IMR-90 (cell line): ENCODE data around the gene ACTR3C. TPM values are rescaled to one million over a fixed set of nuclear protein-coding genes. Genes with fewer than 3 reads are reported as not detected.

Source experiments
- ATAC-seq: fragments of 200-7000 bp; cut with Tn5 transposase; 2 replicates; pipeline ENCODE4 v1.9.1; 2020; ENCODE audit warnings: low read depth, mild to moderate bottlenecking, moderate library complexity
- BruUV-seq: library from RNA; stranded (reverse); fragments of 400-500 nt; replicated peaks from 2 replicates; lab custom pipeline; 2021; lab: Mats Ljungman, UMichigan
- CTCF ChIA-PET: fragments of 300-600 bp; formaldehyde crosslinking; extraction: SDS; loops from one replicate; lab custom pipeline; 2021; ENCODE audit warnings: antibody characterized with exemption; lab: Yijun Ruan, JAX
- POLR2A ChIA-PET: fragments of 300-600 bp; sonication (Branson Sonifier 250); formaldehyde crosslinking; loops from one replicate; lab custom pipeline; 2022; ENCODE audit warnings: antibody characterized with exemption; ENCODE audit not compliant: unreplicated experiment; lab: Charles Lee
- DNase-seq: peaks from one replicate; pipeline ENCODE4 v3.0.0; 2013
- H2AFZ ChIP-seq: replicated peaks from 2 replicates; pipeline ENCODE3; 2013; ENCODE audit warnings: low read length, mild to moderate bottlenecking; ENCODE audit not compliant: poor library complexity
- H2AK5ac ChIP-seq: 2 replicates; pipeline ENCODE4 v1.6.1; 2013; ENCODE audit warnings: low read depth, low read length, inconsistent platforms
- H2AK9ac ChIP-seq: replicated peaks from 2 replicates; pipeline ENCODE3; 2013; ENCODE audit warnings: mild to moderate bottlenecking, low read depth, low read length, moderate library complexity; ENCODE audit not compliant: poor library complexity
- H2BK120ac ChIP-seq: 2 replicates; pipeline ENCODE4 v1.6.1; 2013; ENCODE audit warnings: low read depth, low read length, inconsistent platforms
- H2BK15ac ChIP-seq: 3 replicates; pipeline ENCODE4 v1.6.1; 2013; ENCODE audit warnings: low read depth, low read length, inconsistent platforms
- H2BK20ac ChIP-seq: 2 replicates; pipeline ENCODE4 v1.6.1; 2013; ENCODE audit warnings: low read depth, mild to moderate bottlenecking, inconsistent platforms, low read length, moderate library complexity
- H2BK5ac ChIP-seq: 2 replicates; pipeline ENCODE4 v1.6.1; 2013; ENCODE audit warnings: mild to moderate bottlenecking, low read depth, low read length, inconsistent platforms; ENCODE audit not compliant: poor library complexity, severe bottlenecking
- H3K14ac ChIP-seq: replicated peaks from 2 replicates; pipeline ENCODE4 v1.6.1; 2013; ENCODE audit warnings: low read depth, low read length, inconsistent platforms
- H3K18ac ChIP-seq: 2 replicates; pipeline ENCODE4 v1.6.1; 2013; ENCODE audit warnings: low read depth, low read length, control low read depth
- H3K23ac ChIP-seq: 2 replicates; pipeline ENCODE4 v1.6.1; 2013; ENCODE audit warnings: low read depth, low read length, inconsistent platforms
- H3K27ac ChIP-seq: 2 replicates; pipeline ENCODE4 v1.5.1; 2013; ENCODE audit warnings: mild to moderate bottlenecking, control low read depth, low read length; ENCODE audit not compliant: insufficient read depth
- H3K27me3 ChIP-seq: 2 replicates; pipeline ENCODE4 v1.6.1; 2013; ENCODE audit warnings: low read length; ENCODE audit not compliant: control insufficient read depth, insufficient read depth
- H3K36me3 ChIP-seq: 2 replicates; pipeline ENCODE4 v1.6.1; 2013; ENCODE audit warnings: low read length, mixed read lengths; ENCODE audit not compliant: control insufficient read depth, insufficient read depth
- H3K4ac ChIP-seq: 2 replicates; pipeline ENCODE4 v1.6.1; 2013; ENCODE audit warnings: low read depth, low read length, inconsistent platforms
- H3K4me1 ChIP-seq: 2 replicates; pipeline ENCODE4 v1.6.1; 2013; ENCODE audit warnings: low read length, mixed read lengths; ENCODE audit not compliant: control insufficient read depth, insufficient read depth
- H3K4me2 ChIP-seq: 2 replicates; pipeline ENCODE4 v1.6.1; 2013; ENCODE audit warnings: low read depth, mild to moderate bottlenecking, control low read depth, low read length, moderate library complexity
- H3K4me3 ChIP-seq: 2 replicates; pipeline ENCODE4 v1.5.1; 2013; ENCODE audit warnings: low read depth, mild to moderate bottlenecking, control low read depth, low read length, moderate library complexity; ENCODE audit not compliant: insufficient read depth
- H3K56ac ChIP-seq: 2 replicates; pipeline ENCODE4 v1.6.1; 2013; ENCODE audit warnings: low read length, inconsistent platforms; ENCODE audit not compliant: insufficient read depth; ENCODE audit errors: extremely low read depth
- H3K79me1 ChIP-seq, 2 experiments: 2 replicates each; pipeline ENCODE4 v1.6.1; 2013; ENCODE audit warnings: low read length in 2 of 2, inconsistent platforms in 1 of 2, low read depth in 1 of 2
- H3K9ac ChIP-seq: 2 replicates; pipeline ENCODE4 v1.6.1; 2013; ENCODE audit warnings: low read depth, low read length, control low read depth
- H3K9me1 ChIP-seq: 2 replicates; pipeline ENCODE4 v1.6.1; 2013; ENCODE audit warnings: low read length, inconsistent platforms; ENCODE audit not compliant: insufficient read depth
- H3K9me3 ChIP-seq: 2 replicates; pipeline ENCODE4 v1.6.1; 2013; ENCODE audit warnings: low read length; ENCODE audit not compliant: control insufficient read depth, insufficient read depth
- H4K20me1 ChIP-seq: 2 replicates; pipeline ENCODE4 v1.6.1; 2013; ENCODE audit warnings: low read length, inconsistent platforms; ENCODE audit not compliant: insufficient read depth
- H4K5ac ChIP-seq: 2 replicates; pipeline ENCODE4 v1.6.1; 2013; ENCODE audit warnings: mild to moderate bottlenecking, low read depth, low read length, control low read depth
- H4K8ac ChIP-seq, 2 experiments: 2 replicates each; pipeline ENCODE4 v1.6.1; 2013; ENCODE audit warnings: low read depth in 2 of 2, low read length in 2 of 2, control low read depth in 1 of 2, inconsistent platforms in 1 of 2
- H4K91ac ChIP-seq: 2 replicates; pipeline ENCODE4 v1.6.1; 2013; ENCODE audit warnings: low read depth, low read length, inconsistent platforms; ENCODE audit not compliant: insufficient read depth
- BHLHE40 ChIP-seq: fragments of 150-350 bp; IDR thresholded peaks from 2 replicates; pipeline ENCODE4 v1.6.1; 2016; ENCODE audit warnings: mild to moderate bottlenecking, low read depth, low read length
- CEBPB ChIP-seq: IDR thresholded peaks from 2 replicates; pipeline ENCODE4 v1.6.1; 2012; ENCODE audit warnings: low read depth, low read length, improper control_type of control experiment
- CHD1 ChIP-seq: IDR thresholded peaks from 2 replicates; pipeline ENCODE4 v1.6.1; 2012; ENCODE audit warnings: low read depth, low read length, improper control_type of control experiment
- FOS ChIP-seq: fragments of 150-350 bp; IDR thresholded peaks from 2 replicates; pipeline ENCODE4 v1.6.1; 2016; ENCODE audit warnings: low read depth, low read length
- MAFK ChIP-seq: IDR thresholded peaks from 2 replicates; pipeline ENCODE4 v1.6.1; 2012; ENCODE audit warnings: low read depth, low read length, improper control_type of control experiment
- MAZ ChIP-seq: IDR thresholded peaks from 2 replicates; pipeline ENCODE4 v1.6.1; 2012; ENCODE audit warnings: low read depth, mild to moderate bottlenecking, low read length, improper control_type of control experiment, moderate library complexity, borderline replicate concordance
- MXI1 ChIP-seq: IDR thresholded peaks from 2 replicates; pipeline ENCODE4 v1.6.1; 2012; ENCODE audit warnings: low read depth, mild to moderate bottlenecking, low read length, moderate library complexity, borderline replicate concordance
- NFE2L2 ChIP-seq: fragments of 150-350 bp; IDR thresholded peaks from 2 replicates; pipeline ENCODE4 v1.6.1; 2016; ENCODE audit warnings: low read depth, mild to moderate bottlenecking, low read length
- POLR2A ChIP-seq: IDR thresholded peaks from 2 replicates; pipeline ENCODE4 v1.6.1; 2012; ENCODE audit warnings: mild to moderate bottlenecking, low read depth, low read length
- RAD21 ChIP-seq: IDR thresholded peaks from 2 replicates; pipeline ENCODE4 v1.6.1; 2012; ENCODE audit warnings: low read length, improper control_type of control experiment
- RCOR1 ChIP-seq: IDR thresholded peaks from 2 replicates; pipeline ENCODE4 v1.6.1; 2012; ENCODE audit warnings: mild to moderate bottlenecking, low read length, improper control_type of control experiment; ENCODE audit not compliant: insufficient replicate concordance
- RFX5 ChIP-seq: IDR thresholded peaks from 2 replicates; pipeline ENCODE4 v1.8.0; 2012; ENCODE audit warnings: low read depth, mild to moderate bottlenecking, low read length, moderate library complexity
- SMC3 ChIP-seq: fragments of 150-350 bp; IDR thresholded peaks from 2 replicates; pipeline ENCODE4 v1.6.1; 2016; ENCODE audit warnings: low read depth, mild to moderate bottlenecking, antibody characterized with exemption, low read length, moderate library complexity
- WGBS, 2 experiments: methylation state at CpG; one replicate each; pipeline versions ENCODE4 v1.1.5 to v1.1.7; 2013; ENCODE audit warnings: missing lambda C conversion rate in 2 of 2; ENCODE audit not compliant: insufficient read length in 1 of 2; ENCODE audit errors: extremely low coverage in 2 of 2; 5-methylcytosine and 5-hydroxymethylcytosine counted together
- dilution Hi-C: fragments of 300-500 bp; cut with HindIII; formaldehyde crosslinking; loops from one replicate; pipeline ENCODE4 v1.14.3; 2018; ENCODE audit warnings: low sequenced_read_pairs; ENCODE audit not compliant: unreplicated experiment
- in situ Hi-C: fragments of 300-500 bp; cut with MboI; formaldehyde crosslinking; loops from 3 replicates; pipeline ENCODE4 v1.14.3; 2019; ENCODE audit warnings: low sequenced_read_pairs, inconsistent platforms, mixed read lengths
- intact Hi-C: fragments of 100-400 bp; cut with micrococcal nuclease; formaldehyde crosslinking; loops from 2 replicates; pipeline ENCODE4 v1.10.0; 2022
- polyA plus RNA-seq, 3 experiments: library from polyadenylated mRNA; depleted of rRNA; stranded (reverse); fragments of >200 nt; gene quantifications; 2 replicates each; pipeline ENCODE4 v1.2.3, GENCODE V29; 2012; ENCODE audit warnings: low replicate concordance in 1 of 3
- total RNA-seq: library from RNA; depleted of rRNA; stranded (reverse); fragments of >200 nt; gene quantifications from 2 replicates; pipeline ENCODE4 v1.2.3, GENCODE V29; 2012
- TF ChIP-seq, protein P1 (sequence below): fragments of 150-350 bp; IDR thresholded peaks from 2 replicates; pipeline ENCODE4 v1.6.1; 2017; ENCODE audit warnings: mild to moderate bottlenecking, antibody characterized with exemption, low read length, low read depth
- TF ChIP-seq, protein P2 (sequence below): conservative IDR thresholded peaks from 2 replicates; pipeline ENCODE4 v1.5.1; 2012; ENCODE audit warnings: mild to moderate bottlenecking, low read depth, low read length, improper control_type of control experiment
- TF ChIP-seq, protein P3 (sequence below): fragments of 150-350 bp; IDR thresholded peaks from 2 replicates; pipeline ENCODE4 v1.6.1; 2016; ENCODE audit warnings: low read depth, mild to moderate bottlenecking, low read length, moderate library complexity, borderline replicate concordance

The ACTR3C gene
- total and polyA plus RNA-seq, 2 of the 4 experiments (the other 2 are of a cell fraction) = not detected

DNA sequence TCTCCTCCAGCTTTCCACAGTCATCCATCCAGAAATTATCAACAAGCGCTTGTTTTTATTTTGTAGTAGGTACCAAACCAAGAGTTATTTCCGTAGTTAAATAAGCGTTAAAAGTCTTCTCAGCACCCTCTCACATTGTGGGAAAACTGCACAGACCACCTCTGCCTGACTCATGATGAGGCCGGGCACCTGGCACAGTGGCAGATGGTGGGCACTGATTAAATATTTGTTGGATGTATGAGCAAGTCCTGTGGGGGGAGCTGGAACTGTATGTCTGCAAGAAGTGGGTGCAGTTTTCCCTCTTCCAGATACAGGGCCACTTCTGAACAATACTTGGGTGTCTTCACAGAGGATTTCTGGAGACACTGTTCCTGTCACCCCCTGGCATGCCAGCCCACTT is 40.0 kb upstream of the ACTR3C start:
- H4K8ac ChIP-seq = no peak overlapping the region
- H2BK120ac ChIP-seq = no peak overlapping the region
- H3K9me3 ChIP-seq = no peaks in the 10 kb centered on the region
- intact Hi-C loops (no loop called here), in situ Hi-C loops (no loop called here), dilution Hi-C loops (no loop called here)
- no peak overlapping the region for H3K4me2 ChIP-seq
- H2AFZ ChIP-seq = no peak overlapping the region
- no peak overlapping the region for H2BK5ac ChIP-seq
- H2BK20ac ChIP-seq = no peak overlapping the region
- no peak overlapping the region for H3K4me3 ChIP-seq
- H3K36me3 ChIP-seq = no peaks in the 10 kb centered on the region
- no peak overlapping the region for H3K56ac ChIP-seq
- no peaks in the 10 kb centered on the region; the same call in 1 of the 2 replicates for H3K9me1 ChIP-seq
- H3K18ac ChIP-seq = no peak overlapping the region
- no peak overlapping the region for H2AK9ac ChIP-seq
- DNase-seq = no peak
- no peak overlapping the region for H4K91ac ChIP-seq
- ATAC-seq = no peak
- no peak overlapping the region for H3K23ac ChIP-seq
- ChIA-PET CTCF (no interaction called here), POLR2A (no interaction called here)
- H3K14ac ChIP-seq = no peak overlapping the region
- H3K9ac ChIP-seq = no peak overlapping the region
- BruUV-seq = no TSS peak
- H4K20me1 ChIP-seq = no peaks in the 10 kb centered on the region
- WGBS, 2 experiments = no CpG with 5 or more reads among the region's 4 CpGs
- H4K5ac ChIP-seq = no peak overlapping the region
- H2AK5ac ChIP-seq = no peak overlapping the region
- H3K4me1 ChIP-seq = peaks cover 2% of the 10 kb centered on the region; the same call in 1 of the 2 replicates
- H3K4ac ChIP-seq = no peak overlapping the region
- H3K27ac ChIP-seq = no peak overlapping the region
- TF ChIP-seq MXI1 (no peak), RFX5 (no peak), RAD21 (no peak), RCOR1 (no peak), POLR2A (no peak), SMC3 (no peak), CEBPB (no peak), MAFK (no peak), FOS (no peak), CHD1 (no peak), MAZ (no peak), NFE2L2 (no peak), BHLHE40 (no peak)
- TF ChIP-seq, protein P1, sequence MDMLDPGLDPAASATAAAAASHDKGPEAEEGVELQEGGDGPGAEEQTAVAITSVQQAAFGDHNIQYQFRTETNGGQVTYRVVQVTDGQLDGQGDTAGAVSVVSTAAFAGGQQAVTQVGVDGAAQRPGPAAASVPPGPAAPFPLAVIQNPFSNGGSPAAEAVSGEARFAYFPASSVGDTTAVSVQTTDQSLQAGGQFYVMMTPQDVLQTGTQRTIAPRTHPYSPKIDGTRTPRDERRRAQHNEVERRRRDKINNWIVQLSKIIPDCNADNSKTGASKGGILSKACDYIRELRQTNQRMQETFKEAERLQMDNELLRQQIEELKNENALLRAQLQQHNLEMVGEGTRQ = no peak
- TF ChIP-seq, protein P2, sequence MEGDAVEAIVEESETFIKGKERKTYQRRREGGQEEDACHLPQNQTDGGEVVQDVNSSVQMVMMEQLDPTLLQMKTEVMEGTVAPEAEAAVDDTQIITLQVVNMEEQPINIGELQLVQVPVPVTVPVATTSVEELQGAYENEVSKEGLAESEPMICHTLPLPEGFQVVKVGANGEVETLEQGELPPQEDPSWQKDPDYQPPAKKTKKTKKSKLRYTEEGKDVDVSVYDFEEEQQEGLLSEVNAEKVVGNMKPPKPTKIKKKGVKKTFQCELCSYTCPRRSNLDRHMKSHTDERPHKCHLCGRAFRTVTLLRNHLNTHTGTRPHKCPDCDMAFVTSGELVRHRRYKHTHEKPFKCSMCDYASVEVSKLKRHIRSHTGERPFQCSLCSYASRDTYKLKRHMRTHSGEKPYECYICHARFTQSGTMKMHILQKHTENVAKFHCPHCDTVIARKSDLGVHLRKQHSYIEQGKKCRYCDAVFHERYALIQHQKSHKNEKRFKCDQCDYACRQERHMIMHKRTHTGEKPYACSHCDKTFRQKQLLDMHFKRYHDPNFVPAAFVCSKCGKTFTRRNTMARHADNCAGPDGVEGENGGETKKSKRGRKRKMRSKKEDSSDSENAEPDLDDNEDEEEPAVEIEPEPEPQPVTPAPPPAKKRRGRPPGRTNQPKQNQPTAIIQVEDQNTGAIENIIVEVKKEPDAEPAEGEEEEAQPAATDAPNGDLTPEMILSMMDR = no peak
- TF ChIP-seq, protein P3, sequence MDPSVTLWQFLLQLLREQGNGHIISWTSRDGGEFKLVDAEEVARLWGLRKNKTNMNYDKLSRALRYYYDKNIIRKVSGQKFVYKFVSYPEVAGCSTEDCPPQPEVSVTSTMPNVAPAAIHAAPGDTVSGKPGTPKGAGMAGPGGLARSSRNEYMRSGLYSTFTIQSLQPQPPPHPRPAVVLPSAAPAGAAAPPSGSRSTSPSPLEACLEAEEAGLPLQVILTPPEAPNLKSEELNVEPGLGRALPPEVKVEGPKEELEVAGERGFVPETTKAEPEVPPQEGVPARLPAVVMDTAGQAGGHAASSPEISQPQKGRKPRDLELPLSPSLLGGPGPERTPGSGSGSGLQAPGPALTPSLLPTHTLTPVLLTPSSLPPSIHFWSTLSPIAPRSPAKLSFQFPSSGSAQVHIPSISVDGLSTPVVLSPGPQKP = no peak
- H3K27me3 ChIP-seq = peaks cover 2% of the 10 kb centered on the region; the same call in 1 of the 2 replicates
- no peaks in the 10 kb centered on the region; a peak in 1 of 4 replicates for H3K79me1 ChIP-seq
- H2BK15ac ChIP-seq = no peak overlapping the region
